Neural progenitor cell (in vitro differentiated cells): ENCODE data around the gene SNTG2.

Experiments used
- EZH2 ChIP-seq: fragments of 200-600 bp; sonication (generic); IDR thresholded peaks from 2 replicates; pipeline ENCODE4 v1.6.1; 2017; ENCODE audit warnings: antibody characterized with exemption, mild to moderate bottlenecking, moderate library complexity
- TF ChIP-seq, protein P1 (sequence below): fragments of 200-600 bp; sonication (generic); IDR thresholded peaks from 2 replicates; pipeline ENCODE4 v1.5.1; 2017; ENCODE audit warnings: antibody characterized with exemption, mild to moderate bottlenecking

DNA sequence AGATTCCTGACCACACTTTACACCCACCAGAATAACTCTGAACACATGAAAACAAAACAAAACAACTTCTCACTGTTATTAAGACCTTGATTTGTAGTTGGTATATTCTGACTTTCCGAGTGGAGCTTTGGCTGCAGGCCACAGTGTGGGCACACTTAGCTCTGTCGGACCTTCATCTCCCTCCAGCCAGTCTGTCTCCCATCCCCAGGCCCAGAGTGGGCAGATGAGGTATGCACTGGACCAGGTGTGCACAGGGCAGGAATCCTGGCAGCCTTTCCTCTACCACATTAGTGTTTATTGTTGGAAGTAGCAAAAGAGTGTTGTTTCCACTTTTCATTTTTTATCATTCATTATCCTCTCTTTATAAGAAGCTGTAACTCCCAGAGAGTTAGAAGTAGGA is 243.2 kb downstream of the SNTG2 start:
- TF ChIP-seq EZH2, result no peak
- TF ChIP-seq, protein P1, sequence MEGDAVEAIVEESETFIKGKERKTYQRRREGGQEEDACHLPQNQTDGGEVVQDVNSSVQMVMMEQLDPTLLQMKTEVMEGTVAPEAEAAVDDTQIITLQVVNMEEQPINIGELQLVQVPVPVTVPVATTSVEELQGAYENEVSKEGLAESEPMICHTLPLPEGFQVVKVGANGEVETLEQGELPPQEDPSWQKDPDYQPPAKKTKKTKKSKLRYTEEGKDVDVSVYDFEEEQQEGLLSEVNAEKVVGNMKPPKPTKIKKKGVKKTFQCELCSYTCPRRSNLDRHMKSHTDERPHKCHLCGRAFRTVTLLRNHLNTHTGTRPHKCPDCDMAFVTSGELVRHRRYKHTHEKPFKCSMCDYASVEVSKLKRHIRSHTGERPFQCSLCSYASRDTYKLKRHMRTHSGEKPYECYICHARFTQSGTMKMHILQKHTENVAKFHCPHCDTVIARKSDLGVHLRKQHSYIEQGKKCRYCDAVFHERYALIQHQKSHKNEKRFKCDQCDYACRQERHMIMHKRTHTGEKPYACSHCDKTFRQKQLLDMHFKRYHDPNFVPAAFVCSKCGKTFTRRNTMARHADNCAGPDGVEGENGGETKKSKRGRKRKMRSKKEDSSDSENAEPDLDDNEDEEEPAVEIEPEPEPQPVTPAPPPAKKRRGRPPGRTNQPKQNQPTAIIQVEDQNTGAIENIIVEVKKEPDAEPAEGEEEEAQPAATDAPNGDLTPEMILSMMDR, result no peak
